GM21515 (cell line): ENCODE data around the gene PIGQ.

Experiments
- ATAC-seq: cut with Tn5 transposase; IDR thresholded peaks from one replicate; pipeline ENCODE4 v1.9.1; 2021; ENCODE audit not compliant: unreplicated experiment

Gene PIGQ

DNA sequence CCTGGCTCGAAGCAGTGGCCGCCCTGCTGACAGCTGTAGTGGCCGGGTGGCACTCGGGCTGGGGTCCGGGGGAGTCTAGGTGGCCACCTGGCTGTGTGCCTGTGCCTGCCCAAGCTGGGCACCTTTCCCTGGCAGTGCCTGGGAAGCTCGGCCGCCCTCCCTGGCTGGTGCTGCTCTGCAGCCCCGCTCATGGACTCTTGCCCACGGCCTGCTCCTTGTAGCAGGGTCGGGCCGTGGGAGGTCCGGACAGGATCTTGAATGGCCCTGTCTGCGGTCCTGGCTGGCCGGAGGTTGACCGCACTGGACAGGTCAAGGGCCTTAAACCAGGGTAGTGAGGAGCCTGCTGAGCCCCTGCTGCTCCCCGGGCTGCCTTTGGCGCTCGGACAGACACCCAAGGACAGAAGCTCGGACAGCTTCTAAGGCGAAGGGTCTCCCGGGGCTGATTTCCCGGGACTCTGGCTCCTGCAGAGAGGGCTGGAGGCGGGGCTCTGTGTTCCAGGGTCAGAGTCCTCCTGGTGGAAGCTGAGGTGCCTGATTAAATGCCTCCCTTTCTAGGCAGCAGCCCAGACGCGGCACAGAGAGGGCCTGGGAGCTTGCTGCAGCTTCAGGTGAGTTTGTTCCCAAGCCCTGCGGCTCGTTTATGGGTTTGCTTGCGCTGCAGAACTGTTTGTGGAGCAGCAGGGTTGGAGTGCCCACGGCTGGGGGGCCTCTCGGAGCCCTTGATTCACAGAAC is 36.2 kb upstream of the PIGQ start:
- ATAC-seq = no peak

DNA sequence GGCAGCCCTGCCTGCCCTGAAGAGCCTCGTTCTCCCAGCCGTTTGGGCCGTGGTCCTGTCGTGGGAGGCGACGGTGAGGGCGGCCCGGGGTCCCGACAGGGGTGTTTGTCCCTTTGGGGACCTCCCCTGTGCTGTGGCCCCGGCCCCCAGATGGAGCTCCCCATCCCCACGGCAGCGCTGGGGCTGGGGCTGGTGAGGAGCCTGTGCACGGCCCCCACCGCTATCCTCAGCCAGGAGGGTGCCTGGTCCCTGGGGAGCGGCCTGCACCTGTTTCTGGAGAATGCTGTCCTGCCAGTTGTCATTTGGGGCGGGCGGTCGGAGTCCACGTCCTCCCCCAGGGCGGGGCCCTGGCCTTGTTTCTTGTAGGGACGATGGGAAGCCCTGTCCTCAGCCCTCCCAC is 35.6 kb upstream of the PIGQ start:
- ATAC-seq = no peak

DNA sequence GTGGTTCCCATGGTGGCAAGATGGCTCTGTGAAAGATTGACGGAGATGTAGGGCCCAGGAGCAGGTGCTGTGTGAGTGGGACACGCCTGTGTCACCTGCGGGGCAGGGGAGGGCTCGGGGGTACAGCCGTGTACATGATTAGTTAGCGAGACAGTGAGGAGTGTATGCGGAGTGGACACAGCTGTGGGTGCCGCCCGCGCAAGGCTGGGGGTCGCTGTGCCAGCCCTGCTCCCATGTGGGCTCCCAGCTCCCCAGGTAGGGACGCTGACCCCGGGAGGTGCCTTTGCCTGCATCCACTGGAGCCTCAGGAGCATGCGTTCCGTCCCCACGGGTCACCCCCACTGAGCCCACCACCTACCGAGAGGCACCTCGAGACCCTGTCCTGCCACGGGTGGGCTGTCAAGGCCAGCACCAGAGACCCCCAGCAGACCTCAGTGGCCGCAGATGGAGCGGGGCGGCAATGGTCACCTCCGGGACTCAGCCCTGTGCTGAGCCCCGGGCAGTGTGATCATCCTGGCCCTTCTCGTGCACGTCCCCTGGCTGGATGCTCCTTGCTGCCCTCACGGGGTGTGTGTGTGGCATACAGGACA is 34.8 kb upstream of the PIGQ start:
- no peak for ATAC-seq

DNA sequence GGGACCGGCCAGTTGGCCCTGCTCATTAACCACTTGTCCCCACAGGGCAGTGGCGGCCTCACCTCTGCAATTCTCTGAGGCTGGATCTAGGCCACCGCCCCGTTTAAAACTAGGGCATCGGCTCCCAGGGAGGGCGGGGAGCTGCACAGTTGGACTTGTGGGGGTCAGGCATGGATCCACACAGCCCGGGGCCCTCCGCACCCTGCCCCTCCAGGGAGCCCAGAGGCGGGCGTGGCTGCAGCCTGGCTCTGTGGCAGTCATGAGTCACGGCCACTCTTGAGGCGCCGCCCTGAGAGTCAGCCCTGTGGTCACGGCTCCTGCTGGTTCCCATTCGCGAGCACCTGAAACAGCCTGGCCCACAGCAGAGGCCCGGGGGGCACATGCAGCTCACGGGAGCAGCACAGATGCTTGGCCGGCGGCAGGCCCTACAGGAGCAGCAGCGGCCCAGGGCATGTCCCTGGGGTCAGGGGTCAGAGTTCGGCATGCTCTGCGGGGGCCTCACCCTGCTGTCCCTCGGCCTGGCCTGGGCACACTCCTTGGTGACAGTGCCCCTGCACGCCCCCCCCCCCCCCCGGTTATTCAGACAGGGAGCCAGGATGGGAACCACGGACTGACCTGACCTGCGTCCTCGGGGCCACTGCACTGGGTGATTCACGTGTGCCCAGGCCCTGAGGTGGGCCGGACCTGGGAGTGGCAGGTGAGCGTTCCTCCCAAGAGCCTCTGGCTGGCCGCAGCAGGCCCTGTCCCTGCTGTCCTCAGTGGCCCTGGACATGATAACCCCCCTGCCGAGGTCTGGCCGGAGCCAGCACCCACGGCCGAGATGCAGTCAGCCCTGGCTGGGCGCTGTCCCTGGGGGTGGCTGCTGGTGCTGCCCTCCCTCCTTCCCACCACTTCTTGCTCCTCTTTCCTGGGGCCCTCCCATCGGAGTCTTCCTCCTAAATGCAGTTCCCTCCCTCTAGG is 34.0 kb upstream of the PIGQ start:
- no peak for ATAC-seq

DNA sequence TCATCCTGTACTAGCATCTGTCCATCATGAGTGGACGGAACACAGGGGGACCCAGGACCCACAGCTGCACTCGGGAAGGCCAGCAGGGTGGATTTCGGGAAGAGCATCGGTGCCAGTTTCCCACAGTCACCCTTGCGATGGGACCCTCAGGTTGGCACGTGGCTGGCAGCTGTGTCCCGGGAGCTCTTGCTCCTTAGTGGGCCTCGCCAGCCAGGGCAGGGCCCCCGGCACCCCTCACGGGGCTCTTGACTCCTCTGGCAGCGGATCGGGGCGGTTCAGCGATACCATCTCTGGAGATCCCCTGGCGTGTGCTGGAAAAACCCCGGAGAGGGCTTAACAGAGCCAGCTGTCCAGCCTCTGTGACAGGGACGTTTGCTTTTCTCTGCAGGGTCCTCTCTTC is 33.0 kb upstream of the PIGQ start:
- ATAC-seq = no peak

DNA sequence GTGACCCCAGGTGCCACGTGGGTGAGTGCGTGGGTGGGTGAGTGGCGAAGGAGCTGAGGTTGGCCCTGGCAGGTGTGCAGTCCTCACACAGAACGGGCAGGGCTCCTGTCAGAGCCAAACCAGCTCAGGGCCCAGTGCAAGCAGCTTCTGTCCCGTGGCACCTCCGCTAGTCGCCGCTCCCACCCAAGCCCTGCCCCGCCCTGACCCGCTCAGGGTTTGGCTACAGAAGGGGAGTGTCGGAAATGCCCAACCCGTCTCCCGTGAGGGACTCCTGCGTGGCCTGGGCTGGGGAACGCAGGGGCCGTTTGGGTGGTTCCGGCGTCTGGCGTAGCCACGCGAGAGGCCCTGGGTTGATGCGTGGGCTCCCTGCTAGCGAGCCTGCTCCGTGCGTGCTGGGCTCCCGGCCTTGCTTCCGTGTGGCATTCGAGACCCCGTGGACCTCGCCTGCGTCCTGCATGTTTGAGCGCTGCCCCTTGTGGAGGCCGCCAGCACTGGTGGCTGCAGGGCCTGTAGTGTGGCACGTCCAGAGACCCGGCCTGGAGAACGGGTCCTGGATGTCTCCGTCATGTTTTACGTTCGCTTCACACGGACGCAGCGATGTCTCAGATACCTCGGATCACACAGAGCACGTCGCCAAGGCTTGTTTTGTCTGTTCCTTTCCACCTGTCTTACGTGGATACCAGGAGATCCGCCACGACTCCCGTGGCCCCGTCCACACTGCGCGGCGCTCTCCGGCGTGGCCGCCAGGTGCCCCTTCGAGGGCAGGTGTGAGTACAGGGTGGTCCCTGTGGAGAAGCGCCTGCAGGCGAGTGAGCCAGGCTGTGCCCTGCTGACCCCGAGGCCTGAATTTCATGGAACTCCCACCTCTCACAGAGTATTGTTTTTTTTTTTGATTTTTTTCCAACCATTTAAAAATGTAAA is 32.1 kb upstream of the PIGQ start:
- ATAC-seq = no peak

DNA sequence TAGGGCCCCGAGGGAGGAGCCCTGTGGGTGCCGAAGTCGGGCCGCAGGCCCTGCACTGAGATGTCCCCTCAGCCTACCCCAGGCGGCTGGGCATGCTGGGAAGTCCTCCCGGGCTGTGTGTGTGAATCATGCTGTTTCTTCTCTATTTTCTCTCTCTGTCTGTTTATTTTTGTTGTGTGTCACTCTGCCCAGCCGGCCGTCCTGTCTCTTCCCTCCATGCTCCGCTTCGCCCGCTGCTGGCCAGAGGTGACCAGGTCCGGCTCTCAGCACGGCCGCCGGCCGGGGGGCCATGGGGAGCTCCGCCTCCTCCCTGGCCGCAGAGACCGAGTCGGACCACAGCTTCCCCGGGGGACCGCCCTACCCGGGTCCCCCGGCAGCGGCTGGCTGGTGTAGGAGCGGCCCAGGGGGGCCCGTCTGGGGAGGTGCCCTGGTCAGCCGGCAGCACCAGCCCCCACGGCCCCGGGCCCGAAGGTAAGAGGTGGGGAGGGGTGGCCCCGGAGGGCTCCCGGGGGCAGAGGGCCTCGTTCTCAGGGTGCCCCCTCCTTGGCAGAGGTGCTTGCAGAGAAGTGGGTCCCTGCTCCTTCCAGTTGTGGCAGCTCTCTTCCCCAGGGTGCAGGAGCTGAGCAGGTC is 29.8 kb upstream of the PIGQ start:
- no peak for ATAC-seq

DNA sequence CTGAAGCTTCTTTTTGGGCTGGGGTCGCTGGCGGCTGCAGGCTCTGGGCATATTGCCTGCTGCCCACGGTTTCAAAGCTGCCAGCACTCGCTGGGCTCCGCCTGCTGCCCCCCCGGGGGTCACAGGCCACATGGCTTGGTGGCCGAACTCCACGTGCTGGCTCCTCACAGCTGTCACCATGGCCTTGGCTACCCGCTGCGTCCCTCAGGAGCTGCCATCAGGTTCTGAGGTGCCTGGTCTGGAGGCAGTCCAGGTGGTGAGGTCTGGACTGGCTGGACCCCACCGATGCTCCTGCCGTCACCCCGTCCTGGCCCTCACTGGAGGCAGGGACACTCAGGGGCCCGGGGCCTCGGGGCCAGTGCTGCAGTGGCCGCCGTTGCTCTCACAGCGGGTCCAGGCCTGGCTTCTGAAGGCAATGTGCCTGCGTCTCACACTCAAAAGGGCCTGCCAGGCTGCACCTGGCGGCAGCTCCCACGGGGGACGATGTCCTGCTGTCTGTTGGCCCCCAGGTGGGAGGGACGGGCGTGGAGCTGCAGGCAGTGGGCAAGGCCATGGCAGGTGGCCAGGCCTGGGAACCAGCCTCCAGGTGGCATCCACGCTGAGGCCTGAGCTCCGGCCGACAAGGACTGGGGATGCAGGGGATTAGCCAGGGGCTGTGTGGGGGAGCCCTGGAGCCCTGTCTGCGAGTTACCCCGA is 29.0 kb upstream of the PIGQ start:
- no peak for ATAC-seq

DNA sequence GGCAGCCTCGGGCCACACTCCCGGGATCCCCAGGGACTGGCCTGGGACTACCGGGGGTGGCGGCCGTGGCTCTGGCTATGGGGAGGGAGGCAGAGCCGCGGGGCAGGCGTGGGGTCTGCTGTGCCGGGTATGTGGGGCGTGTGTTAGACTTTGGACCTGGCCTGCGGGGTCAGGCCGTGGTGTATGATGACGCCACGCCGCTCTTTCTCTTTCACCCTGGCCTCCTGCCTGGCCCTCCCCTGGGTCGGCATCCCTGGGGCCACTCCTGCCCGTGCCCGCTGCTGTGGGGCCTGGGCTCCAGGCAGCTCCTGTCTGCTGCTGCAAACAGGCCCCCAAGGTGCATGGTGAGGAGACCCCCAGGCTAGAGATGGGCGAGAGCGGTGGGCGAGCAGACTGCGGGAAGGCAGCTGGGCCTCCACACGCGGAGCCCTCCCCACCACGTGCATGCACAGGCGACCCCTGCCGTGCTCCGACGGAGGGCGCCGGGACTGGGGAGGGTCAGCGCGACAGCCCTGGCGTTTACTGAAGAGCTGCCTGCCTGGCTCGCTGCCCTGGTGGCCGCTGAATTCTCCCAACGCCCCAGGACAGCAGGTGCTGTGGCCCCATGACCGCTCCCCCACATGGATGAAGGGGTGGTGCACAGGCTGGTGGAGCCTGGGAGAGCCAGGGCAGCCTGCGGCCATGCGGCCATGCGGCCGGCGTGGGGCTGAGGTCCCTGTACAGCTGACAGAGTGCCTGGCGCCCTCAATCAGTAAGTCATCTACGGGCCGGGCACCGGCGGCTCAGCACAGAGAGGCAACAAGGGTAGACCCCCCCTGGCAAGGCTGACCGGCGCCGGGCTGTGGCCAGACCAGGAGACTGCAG is 26.2 kb upstream of the PIGQ start:
- ATAC-seq = no peak

DNA sequence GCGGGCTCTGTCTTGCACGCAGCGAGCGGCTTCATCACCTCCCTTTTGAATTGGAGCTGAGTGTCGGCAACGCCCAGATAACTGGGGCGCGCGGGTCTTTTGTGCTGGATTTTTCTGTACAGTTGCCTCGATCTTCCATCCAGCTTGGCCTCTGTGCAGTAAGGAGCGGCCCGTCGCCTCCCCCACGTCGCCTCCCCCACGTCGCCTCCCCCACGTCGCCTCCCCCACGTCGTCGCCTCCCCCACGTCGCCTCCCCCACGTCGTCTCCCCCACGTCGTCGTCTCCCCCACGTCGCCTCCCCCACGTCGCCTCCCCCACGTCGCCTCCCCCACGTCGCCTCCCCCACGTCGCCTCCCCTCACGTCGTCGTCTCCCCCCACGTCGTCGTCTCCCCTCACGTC is 25.3 kb upstream of the PIGQ start:
- ATAC-seq = no peak

DNA sequence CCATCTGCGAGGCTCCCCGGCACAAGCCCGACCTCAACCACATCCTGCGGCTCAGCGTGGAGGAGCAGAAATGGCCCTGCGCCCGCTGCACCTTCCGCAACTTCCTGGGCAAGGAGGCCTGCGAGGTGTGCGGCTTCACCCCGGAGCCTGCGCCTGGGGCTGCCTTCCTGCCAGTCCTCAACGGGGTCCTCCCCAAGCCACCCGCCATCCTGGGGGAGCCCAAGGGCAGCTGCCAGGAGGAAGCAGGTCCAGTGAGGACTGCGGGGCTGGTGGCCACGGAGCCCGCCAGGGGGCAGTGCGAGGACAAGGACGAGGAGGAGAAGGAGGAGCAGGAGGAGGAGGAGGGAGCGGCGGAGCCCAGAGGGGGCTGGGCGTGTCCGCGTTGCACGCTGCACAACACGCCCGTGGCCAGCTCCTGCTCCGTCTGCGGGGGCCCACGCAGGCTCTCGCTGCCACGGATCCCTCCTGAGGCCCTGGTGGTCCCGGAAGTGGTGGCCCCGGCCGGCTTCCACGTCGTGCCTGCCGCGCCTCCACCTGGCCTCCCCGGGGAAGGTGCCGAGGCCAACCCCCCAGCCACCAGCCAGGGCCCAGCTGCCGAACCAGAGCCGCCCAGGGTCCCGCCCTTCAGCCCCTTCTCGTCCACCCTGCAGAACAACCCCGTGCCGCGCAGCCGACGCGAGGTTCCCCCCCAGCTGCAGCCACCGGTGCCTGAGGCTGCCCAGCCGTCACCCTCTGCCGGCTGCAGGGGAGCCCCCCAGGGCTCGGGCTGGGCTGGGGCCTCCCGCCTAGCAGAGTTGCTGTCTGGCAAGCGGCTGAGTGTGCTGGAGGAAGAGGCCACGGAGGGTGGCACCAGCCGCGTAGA is 22.6 kb upstream of the PIGQ start:
- ATAC-seq = no peak

DNA sequence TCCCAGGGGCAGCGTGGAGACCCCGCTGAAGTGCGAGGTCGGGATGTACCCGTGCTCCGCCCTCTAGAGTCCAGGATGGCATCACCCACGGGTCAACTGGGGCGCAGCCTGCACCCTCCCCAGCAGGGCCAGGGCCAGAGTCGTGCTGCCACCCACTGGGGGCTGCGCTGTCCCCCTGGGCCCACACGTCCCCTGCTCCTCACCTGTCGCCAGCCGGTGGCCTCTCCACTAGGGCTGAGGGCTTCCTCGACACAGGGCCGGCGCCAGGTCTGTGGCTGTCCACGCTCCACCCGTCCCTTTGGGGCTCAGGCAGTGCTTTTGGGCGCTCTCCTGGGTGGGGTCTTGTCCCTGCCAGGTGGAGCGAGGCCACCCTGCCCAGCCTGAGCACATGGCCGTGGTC is 21.2 kb upstream of the PIGQ start:
- ATAC-seq = no peak

DNA sequence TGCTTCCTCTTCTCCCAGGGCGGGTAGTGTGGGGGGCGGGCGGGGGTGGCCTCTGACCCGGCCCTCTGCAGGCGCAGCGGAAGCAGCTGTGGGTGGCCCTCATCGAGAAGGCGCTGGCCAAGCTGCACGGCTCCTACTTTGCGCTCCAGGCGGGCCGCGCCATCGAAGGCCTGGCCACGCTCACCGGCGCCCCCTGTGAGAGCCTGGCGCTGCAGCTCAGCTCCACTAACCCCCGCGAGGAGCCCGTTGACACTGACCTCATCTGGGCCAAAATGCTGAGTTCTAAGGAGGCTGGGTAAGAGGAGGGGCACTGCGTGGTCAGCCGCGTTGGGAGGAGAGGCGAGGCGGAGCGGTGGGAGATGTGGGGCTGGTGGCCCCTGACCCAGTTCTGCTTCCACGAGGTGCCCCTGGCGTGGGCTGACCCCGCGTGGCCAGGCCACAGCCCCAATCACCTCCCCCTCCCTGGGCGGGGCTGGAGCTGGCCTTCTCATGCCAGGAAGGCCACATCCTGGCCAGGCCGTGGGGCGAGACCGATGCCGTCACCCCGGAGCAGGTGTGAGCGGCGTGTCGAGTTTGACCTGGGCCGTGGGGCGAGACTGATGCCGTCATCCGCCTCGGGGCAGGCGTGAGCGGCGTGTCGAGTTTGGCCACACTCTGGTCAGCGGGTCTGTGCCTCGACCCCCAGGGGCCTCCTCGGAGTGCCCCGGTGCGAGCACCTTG is 20.1 kb upstream of the PIGQ start:
- ATAC-seq = no peak

DNA sequence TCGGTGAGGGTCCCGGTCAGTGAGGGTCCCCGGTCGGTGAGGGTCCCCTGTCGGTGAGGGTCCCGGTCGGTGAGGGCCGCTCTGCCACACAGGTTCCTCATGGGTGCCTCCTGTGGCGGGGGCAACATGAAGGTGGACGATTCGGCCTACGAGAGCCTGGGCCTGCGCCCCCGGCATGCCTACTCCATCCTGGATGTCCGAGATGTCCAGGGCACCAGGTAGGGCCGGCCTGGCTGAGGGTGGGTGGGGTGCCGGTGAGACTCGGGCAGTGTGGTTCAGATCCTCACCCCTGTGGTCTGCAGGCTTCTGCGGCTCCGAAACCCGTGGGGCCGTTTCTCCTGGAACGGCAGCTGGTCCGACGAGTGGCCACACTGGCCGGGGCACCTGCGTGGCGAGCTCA is 18.6 kb upstream of the PIGQ start:
- no peak for ATAC-seq

DNA sequence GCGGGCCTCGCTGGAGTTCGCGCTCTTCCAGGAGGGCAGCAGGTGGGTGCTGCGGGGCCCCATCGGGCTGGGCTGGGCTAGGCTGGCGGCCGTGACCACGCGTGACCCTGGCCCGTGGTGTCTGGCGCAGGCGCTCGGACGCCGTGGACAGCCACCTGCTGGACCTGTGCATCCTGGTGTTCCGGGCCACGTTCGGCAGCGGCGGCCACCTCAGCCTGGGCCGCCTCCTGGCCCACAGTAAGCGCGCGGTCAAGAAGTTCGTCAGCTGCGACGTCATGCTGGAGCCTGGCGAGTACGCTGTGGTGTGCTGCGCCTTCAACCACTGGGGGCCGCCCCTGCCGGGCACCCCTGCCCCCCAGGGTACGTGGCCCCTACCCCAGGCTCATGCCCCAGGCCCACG is 17.6 kb upstream of the PIGQ start:
- no peak for ATAC-seq

DNA sequence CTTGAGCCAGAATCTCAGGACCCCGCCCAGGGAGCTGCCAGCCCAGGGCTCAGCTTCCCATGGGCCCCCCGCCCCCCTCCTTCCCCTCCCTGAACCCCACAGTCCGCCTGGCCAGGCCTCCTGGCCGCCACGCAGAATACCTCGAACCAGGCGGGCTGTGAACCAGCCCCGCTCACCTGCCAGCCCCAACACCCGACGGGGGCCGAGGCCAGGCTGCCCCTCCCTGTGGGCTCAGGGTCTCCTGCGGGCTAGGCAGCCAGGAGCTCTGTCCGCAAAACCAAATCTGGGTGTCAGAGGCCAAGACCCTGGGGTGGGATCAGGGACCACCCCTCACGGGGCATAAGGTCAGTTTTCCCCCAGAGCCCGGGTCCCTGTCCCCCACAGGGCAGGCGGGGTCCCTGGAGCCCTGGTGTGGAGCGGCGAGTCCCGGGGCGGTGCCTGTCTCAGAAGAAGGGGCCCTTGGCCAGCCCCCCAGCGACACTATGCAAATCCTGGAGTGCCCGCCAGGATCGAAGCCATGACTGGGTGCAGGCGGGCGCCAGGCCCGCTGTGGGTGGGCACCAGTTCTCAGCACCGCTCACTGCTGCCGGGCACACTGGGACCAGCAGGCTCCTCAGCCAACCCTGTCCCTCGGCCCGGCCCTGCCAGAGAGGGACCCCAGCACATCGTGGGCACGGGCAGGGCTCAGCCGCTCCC is 16.0 kb upstream of the PIGQ start:
- ATAC-seq = no peak

DNA sequence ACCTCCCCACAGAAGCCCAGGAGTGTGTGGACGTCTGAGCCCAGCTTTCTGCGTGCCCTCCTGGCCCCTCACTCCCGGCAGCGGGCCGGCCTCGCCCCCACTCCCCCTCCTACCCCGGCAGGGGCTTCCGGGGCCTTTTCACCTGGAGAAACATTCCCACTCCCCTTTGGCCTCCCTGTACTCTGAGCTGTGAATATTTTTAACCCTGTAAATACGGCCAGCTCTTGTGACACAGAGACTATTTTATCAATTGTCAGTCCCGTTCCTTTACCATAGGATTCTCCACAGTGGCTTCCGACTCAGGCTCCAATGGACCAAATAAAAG is 15.5 kb upstream of the PIGQ start:
- ATAC-seq = no peak
